Left ventricle myocardium inferior (tissue), 1 donor: ENCODE measurements around the gene MED16. TPM values are rescaled to one million over a fixed set of nuclear protein-coding genes. Genes with fewer than 3 reads are reported as not detected.
"Not testable (repeated sequence)": the region's sequence is repeated elsewhere in the genome, so short reads cannot be mapped to it uniquely, and the experiment has no call there.

ENCODE experiments used
- DNase-seq: peaks from one replicate; pipeline ENCODE4 v3.0.0-alpha.2; 2020
- H3K27ac ChIP-seq: fragments of 200-600 bp; replicated peaks from 2 replicates; pipeline ENCODE4 v1.8.0; 2021
- H3K27me3 ChIP-seq: fragments of 200-600 bp; 2 replicates; pipeline ENCODE4 v1.8.0; 2021; ENCODE audit warnings: low read depth
- H3K36me3 ChIP-seq: fragments of 200-600 bp; 2 replicates; pipeline ENCODE4 v1.8.0; 2021
- H3K4me1 ChIP-seq: fragments of 200-600 bp; 2 replicates; pipeline ENCODE4 v1.8.0; 2021
- H3K4me3 ChIP-seq: fragments of 200-600 bp; 2 replicates; pipeline ENCODE4 v1.8.0; 2021; ENCODE audit warnings: mild to moderate bottlenecking, moderate library complexity
- H3K9me3 ChIP-seq: fragments of 200-600 bp; replicated peaks from 2 replicates; pipeline ENCODE4 v1.8.0; 2021
- CTCF ChIP-seq: fragments of 200-600 bp; IDR thresholded peaks from 2 replicates; pipeline ENCODE4 v1.8.0; 2021; ENCODE audit warnings: antibody characterized with exemption, mild to moderate bottlenecking, borderline replicate concordance
- intact Hi-C: fragments of 100-400 bp; cut with micrococcal nuclease; formaldehyde crosslinking; loops from one replicate; pipeline ENCODE4 v1.11.0; 2022
- total RNA-seq: library from RNA; stranded (reverse); fragmentation: NEBNext Ultra II Directional; extraction: Animal tissue kit (Norgen Biotek cat#: 25700); gene quantifications from one replicate; pipeline ENCODE4 v1.2.1, GENCODE V29; 2021
- donor health status: DM: no; HTN: yes; CAD: no; lungs with severe emphysema.

The MED16 gene
- total RNA-seq, 1 donor from 2014 or later: 19.4 TPM

GRCh38 chr19:852136-853013 is 40.6 kb downstream of the MED16 start, which contains the start of gene ELANE:
TSS of gene ELANE (plus strand) at chr19:852303. CDS start at chr19:852329, 26 bp downstream.
- peaks cover 62% of the 10 kb centered on the region for H3K27me3 ChIP-seq
- peak within 1 kb of the TSS; percentile 48 for H3K4me3 ChIP-seq
- intact Hi-C loops: no loop called here
- DNase-seq: no peak
- TF ChIP-seq CTCF: no peak
- H3K9me3 ChIP-seq: no peaks in the 10 kb centered on the region
- H3K36me3 ChIP-seq: no peaks in the 10 kb centered on the region
- H3K4me1 ChIP-seq: peaks cover 32% of the 10 kb centered on the region
- peak within 1 kb of the TSS; percentile 80 for H3K27ac ChIP-seq

GRCh38 chr19:850979-851335 is 42.0 kb downstream of the MED16 start:
- intact Hi-C loops: no loop called here
- H3K36me3 ChIP-seq: no peaks in the 10 kb centered on the region
- peak overlapping the region; percentile 48 for H3K4me3 ChIP-seq
- no peak for DNase-seq
- TF ChIP-seq CTCF: no peak
- H3K27ac ChIP-seq: peak overlapping the region; percentile 80
- no peaks in the 10 kb centered on the region for H3K9me3 ChIP-seq
- peaks cover 32% of the 10 kb centered on the region for H3K4me1 ChIP-seq
- peaks cover 75% of the 10 kb centered on the region for H3K27me3 ChIP-seq

- Histone ChIP-seq H3K4me3 (peak overlapping the region; percentile 48), H3K4me1 (peaks cover 32% of the 10 kb centered on the region)
- intact Hi-C loops: no loop called here
Measured at GRCh38 chr19:850221-850978, 42.6 kb downstream of the MED16 start.

GRCh38 chr19:849195-849594 is 43.8 kb downstream of the MED16 start:
- peak overlapping the region; percentile 63 for H3K27ac ChIP-seq
- H3K9me3 ChIP-seq, H3K36me3 ChIP-seq, DNase-seq, H3K4me3 ChIP-seq, intact Hi-C loops: not testable (repeated sequence)
- peaks cover 74% of the 10 kb centered on the region for H3K27me3 ChIP-seq
- H3K4me1 ChIP-seq: peaks cover 32% of the 10 kb centered on the region

More at GRCh38 chr19:850221-850978, 42.6 kb downstream of the MED16 start:
- Histone ChIP-seq H3K27ac (peak overlapping the region; percentile 80), H3K9me3 (no peaks in the 10 kb centered on the region), H3K27me3 (peaks cover 75% of the 10 kb centered on the region), H3K36me3 (no peaks in the 10 kb centered on the region)
- peak; percentile 93 for DNase-seq
- no peak for TF ChIP-seq CTCF

- DNase-seq: no peak
- Histone ChIP-seq H3K4me3 (no peak overlapping the region), H3K4me1 (peaks cover 37% of the 10 kb centered on the region), H3K27ac (peak overlapping the region; percentile 63), H3K36me3 (no peaks in the 10 kb centered on the region), H3K27me3 (peaks cover 77% of the 10 kb centered on the region), H3K9me3 (no peaks in the 10 kb centered on the region)
- no peak for TF ChIP-seq CTCF
- intact Hi-C loops: no loop called here
Measured at GRCh38 chr19:848386-848921, 44.5 kb downstream of the MED16 start.
